WTC11 (cell line): ENCODE data around the gene IGFBP1. TPM values are rescaled to one million over a fixed set of nuclear protein-coding genes. Genes with fewer than 3 reads are reported as not detected.

ENCODE experiments used
- ATAC-seq: fragments of 200-7000 bp; cut with Tn5 transposase; 2 replicates; pipeline ENCODE4 v1.10.0; 2021; ENCODE audit warnings: mild to moderate bottlenecking, moderate library complexity
- CTCF ChIA-PET: fragments of 300-600 bp; sonication (Branson Sonifier 250); formaldehyde crosslinking; loops from one replicate; lab custom pipeline; 2021; ENCODE audit warnings: antibody characterized with exemption; lab: Charles Lee
- POLR2A ChIA-PET: fragments of 350-600 bp; sonication (Branson Sonifier 250); formaldehyde crosslinking; loops from one replicate; lab custom pipeline; 2021; ENCODE audit warnings: antibody characterized with exemption; lab: Charles Lee
- DNase-seq: peaks from one replicate; pipeline ENCODE4 v3.0.0; 2021; ENCODE audit warnings: low spot score
- H3K27ac Mint-ChIP-seq: 2 replicates; pipeline ENCODE4 v1.8.0; 2021; ENCODE audit warnings: mixed read lengths
- H3K27me3 Mint-ChIP-seq: 2 replicates; pipeline ENCODE4 v1.8.0; 2021; ENCODE audit warnings: low read depth, mild to moderate bottlenecking, moderate library complexity, mixed read lengths
- H3K36me3 Mint-ChIP-seq: 2 replicates; pipeline ENCODE4 v1.8.0; 2021; ENCODE audit warnings: mixed read lengths
- H3K4me1 Mint-ChIP-seq: 2 replicates; pipeline ENCODE4 v1.8.0; 2022; ENCODE audit warnings: mixed read lengths
- H3K4me3 Mint-ChIP-seq: 2 replicates; pipeline ENCODE4 v1.8.0; 2021; ENCODE audit warnings: mild to moderate bottlenecking, moderate library complexity, mixed read lengths
- H3K9me3 Mint-ChIP-seq: 2 replicates; pipeline ENCODE4 v1.8.0; 2021; ENCODE audit warnings: mixed read lengths
- CBFB ChIP-seq: sonication (generic); formaldehyde crosslinking; IDR thresholded peaks from 2 replicates; pipeline ENCODE4 v1.8.1; 2022; ENCODE audit warnings: mild to moderate bottlenecking, low read depth, missing genetic modification reagents
- CREB1 ChIP-seq: sonication (generic); formaldehyde crosslinking; IDR thresholded peaks from 2 replicates; pipeline ENCODE4 v1.8.0; 2023; ENCODE audit warnings: mild to moderate bottlenecking, missing genetic modification reagents
- CREM ChIP-seq: sonication (generic); formaldehyde crosslinking; IDR thresholded peaks from 2 replicates; pipeline ENCODE4 v1.8.1; 2022; ENCODE audit warnings: mild to moderate bottlenecking, missing genetic modification reagents, moderate library complexity
- EMX1 ChIP-seq: fragments of 250-450 bp; sonication (Bioruptor Pico); IDR thresholded peaks from 2 replicates; pipeline ENCODE4 v1.8.0; 2021; ENCODE audit warnings: mild to moderate bottlenecking
- GABPB1 ChIP-seq: sonication (generic); formaldehyde crosslinking; IDR thresholded peaks from 2 replicates; pipeline ENCODE4 v1.8.1; 2023; ENCODE audit warnings: mild to moderate bottlenecking, missing genetic modification reagents
- NFATC4 ChIP-seq: fragments of 250-450 bp; sonication (Bioruptor Pico); IDR thresholded peaks from 2 replicates; pipeline ENCODE4 v1.9.0; 2021; ENCODE audit warnings: mild to moderate bottlenecking
- OVOL2 ChIP-seq: fragments of 250-450 bp; sonication (Bioruptor Pico); IDR thresholded peaks from 2 replicates; pipeline ENCODE4 v1.9.0; 2021; ENCODE audit warnings: mild to moderate bottlenecking, borderline replicate concordance
- PREB ChIP-seq: sonication (generic); formaldehyde crosslinking; IDR thresholded peaks from 2 replicates; pipeline ENCODE4 v1.8.1; 2022; ENCODE audit warnings: mild to moderate bottlenecking, missing genetic modification reagents, moderate library complexity, borderline replicate concordance
- STAT6 ChIP-seq: sonication (generic); formaldehyde crosslinking; conservative IDR thresholded peaks from 2 replicates; pipeline ENCODE4 v1.8.1; 2023; ENCODE audit warnings: mild to moderate bottlenecking, low read depth, missing genetic modification reagents, moderate library complexity
- TCF7 ChIP-seq: sonication (generic); formaldehyde crosslinking; IDR thresholded peaks from 2 replicates; pipeline ENCODE4 v1.8.0; 2022; ENCODE audit warnings: mild to moderate bottlenecking, low read depth, missing genetic modification reagents, moderate library complexity
- TEAD4 ChIP-seq: sonication (generic); formaldehyde crosslinking; IDR thresholded peaks from 2 replicates; pipeline ENCODE4 v1.8.0; 2022; ENCODE audit warnings: mild to moderate bottlenecking, missing genetic modification reagents
- ZBTB43 ChIP-seq: sonication (generic); formaldehyde crosslinking; IDR thresholded peaks from 2 replicates; pipeline ENCODE4 v1.8.1; 2023; ENCODE audit warnings: mild to moderate bottlenecking, missing genetic modification reagents
- ZNF121 ChIP-seq: sonication (generic); formaldehyde crosslinking; IDR thresholded peaks from 2 replicates; pipeline ENCODE4 v1.8.0; 2023; ENCODE audit warnings: missing genetic modification reagents
- ZNF416 ChIP-seq: fragments of 250-450 bp; sonication (Bioruptor Pico); IDR thresholded peaks from 2 replicates; pipeline ENCODE4 v1.9.0; 2021; ENCODE audit warnings: mild to moderate bottlenecking, inconsistent platforms
- total RNA-seq: library from RNA; stranded (reverse); gene quantifications from 3 replicates; pipeline ENCODE4 v1.2.3, GENCODE V29; 2021
- TF ChIP-seq, protein P1 (sequence below): sonication (generic); formaldehyde crosslinking; IDR thresholded peaks from 2 replicates; pipeline ENCODE4 v1.8.0; 2023; ENCODE audit warnings: mild to moderate bottlenecking, missing genetic modification reagents
- TF ChIP-seq, protein P2 (sequence below): fragments of 250-450 bp; sonication (Bioruptor Pico); IDR thresholded peaks from 2 replicates; pipeline ENCODE4 v1.8.0; 2021; ENCODE audit warnings: mild to moderate bottlenecking

Gene IGFBP1
- total RNA-seq, 1 experiment from 2014 or later: 0.37 TPM

DNA sequence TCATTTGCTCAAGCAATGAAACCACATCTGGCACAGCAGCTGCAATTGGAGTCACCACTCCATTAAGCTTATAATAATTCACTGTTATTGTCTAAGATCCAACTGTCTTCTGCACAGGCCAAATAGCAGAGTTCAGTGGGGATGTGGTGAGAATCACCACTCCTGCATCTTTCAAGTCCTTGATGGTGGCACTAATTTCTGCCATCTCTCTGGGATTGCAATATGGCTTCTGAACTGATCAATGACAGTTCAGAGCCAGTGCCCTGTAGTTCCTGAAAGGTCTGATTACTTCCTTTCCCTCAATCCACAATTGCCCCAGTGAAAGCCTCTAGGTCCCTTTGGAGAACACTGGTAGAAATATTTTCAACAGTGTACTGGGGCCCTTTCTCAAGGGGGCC is 6.4 kb downstream of the IGFBP1 start (continued):
- TF ChIP-seq, protein P1, sequence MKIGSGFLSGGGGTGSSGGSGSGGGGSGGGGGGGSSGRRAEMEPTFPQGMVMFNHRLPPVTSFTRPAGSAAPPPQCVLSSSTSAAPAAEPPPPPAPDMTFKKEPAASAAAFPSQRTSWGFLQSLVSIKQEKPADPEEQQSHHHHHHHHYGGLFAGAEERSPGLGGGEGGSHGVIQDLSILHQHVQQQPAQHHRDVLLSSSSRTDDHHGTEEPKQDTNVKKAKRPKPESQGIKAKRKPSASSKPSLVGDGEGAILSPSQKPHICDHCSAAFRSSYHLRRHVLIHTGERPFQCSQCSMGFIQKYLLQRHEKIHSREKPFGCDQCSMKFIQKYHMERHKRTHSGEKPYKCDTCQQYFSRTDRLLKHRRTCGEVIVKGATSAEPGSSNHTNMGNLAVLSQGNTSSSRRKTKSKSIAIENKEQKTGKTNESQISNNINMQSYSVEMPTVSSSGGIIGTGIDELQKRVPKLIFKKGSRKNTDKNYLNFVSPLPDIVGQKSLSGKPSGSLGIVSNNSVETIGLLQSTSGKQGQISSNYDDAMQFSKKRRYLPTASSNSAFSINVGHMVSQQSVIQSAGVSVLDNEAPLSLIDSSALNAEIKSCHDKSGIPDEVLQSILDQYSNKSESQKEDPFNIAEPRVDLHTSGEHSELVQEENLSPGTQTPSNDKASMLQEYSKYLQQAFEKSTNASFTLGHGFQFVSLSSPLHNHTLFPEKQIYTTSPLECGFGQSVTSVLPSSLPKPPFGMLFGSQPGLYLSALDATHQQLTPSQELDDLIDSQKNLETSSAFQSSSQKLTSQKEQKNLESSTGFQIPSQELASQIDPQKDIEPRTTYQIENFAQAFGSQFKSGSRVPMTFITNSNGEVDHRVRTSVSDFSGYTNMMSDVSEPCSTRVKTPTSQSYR (CRISPR knock-in tag): no peak
- TF ChIP-seq CREB1 (CRISPR knock-in tag): no peak
- TF ChIP-seq TCF7 (CRISPR knock-in tag): no peak
- TF ChIP-seq, protein P2, sequence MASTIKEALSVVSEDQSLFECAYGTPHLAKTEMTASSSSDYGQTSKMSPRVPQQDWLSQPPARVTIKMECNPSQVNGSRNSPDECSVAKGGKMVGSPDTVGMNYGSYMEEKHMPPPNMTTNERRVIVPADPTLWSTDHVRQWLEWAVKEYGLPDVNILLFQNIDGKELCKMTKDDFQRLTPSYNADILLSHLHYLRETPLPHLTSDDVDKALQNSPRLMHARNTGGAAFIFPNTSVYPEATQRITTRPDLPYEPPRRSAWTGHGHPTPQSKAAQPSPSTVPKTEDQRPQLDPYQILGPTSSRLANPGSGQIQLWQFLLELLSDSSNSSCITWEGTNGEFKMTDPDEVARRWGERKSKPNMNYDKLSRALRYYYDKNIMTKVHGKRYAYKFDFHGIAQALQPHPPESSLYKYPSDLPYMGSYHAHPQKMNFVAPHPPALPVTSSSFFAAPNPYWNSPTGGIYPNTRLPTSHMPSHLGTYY (CRISPR knock-in tag): no peak
- TF ChIP-seq NFATC4: no peak
- TF ChIP-seq, all 79 proteins: peak for 0

DNA sequence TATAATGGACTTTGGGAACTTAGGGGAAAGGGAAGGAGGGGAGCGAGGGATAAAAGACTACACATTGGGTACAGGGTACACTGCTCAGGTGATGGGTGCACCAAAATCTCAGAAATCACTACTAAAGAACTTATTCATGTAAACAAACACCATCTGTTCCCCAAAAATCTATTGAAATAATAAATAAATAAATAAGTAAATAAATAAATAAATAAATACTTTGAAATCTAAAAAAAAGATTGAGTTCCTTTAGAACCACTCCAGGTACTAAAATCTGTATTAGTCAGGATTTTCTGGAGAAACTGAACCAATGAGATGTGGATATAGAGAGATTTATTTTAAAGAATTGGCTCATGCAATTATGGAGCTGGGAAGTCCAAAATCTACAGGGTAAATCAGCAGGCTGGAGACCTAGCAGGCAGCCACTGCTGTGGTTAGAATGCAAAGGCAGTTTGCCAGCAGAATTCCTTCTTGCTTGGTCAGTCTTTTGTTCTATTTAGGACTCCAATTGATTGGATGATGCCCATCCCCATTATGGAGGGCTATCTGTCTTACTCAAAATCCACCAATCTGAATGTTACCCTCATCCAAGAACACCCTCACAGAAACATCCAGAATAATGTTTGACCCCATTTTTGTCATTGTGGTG is 8.9 kb downstream of the IGFBP1 start:
- Mint-ChIP-seq H3K27me3 (peaks cover 3% of the 10 kb centered on the region), H3K9me3 (no peaks in the 10 kb centered on the region)
- POLR2A ChIA-PET: no interaction called here
- TF ChIP-seq GABPB1 (CRISPR knock-in tag) (no peak), PREB (CRISPR knock-in tag) (no peak), ZNF121 (CRISPR knock-in tag) (no peak)
- TF ChIP-seq, all 79 proteins: peak for 0
- Mint-ChIP-seq H3K4me3 (no peak overlapping the region), H3K4me1 (no peaks in the 10 kb centered on the region), H3K36me3 (no peaks in the 10 kb centered on the region), H3K27ac (no peak overlapping the region)
- CTCF ChIA-PET: no interaction called here
- ATAC-seq (no peak), DNase-seq (no peak)

GRCh38 chr7:45898222-45898621 is 9.9 kb downstream of the IGFBP1 start:
- no peak overlapping the region for H3K27ac Mint-ChIP-seq
- no peak for DNase-seq
- no peak for ATAC-seq
- no peaks in the 10 kb centered on the region for H3K9me3 Mint-ChIP-seq
- ChIA-PET POLR2A (no interaction called here), CTCF (no interaction called here)
- TF ChIP-seq EMX1 (no peak), ZNF416 (CRISPR knock-in tag) (no peak), CREM (CRISPR knock-in tag) (no peak), OVOL2 (CRISPR knock-in tag) (no peak), TEAD4 (CRISPR knock-in tag) (no peak), STAT6 (CRISPR knock-in tag) (no peak), ZBTB43 (CRISPR knock-in tag) (no peak), CBFB (CRISPR knock-in tag) (no peak)
- H3K4me1 Mint-ChIP-seq: no peaks in the 10 kb centered on the region
- H3K36me3 Mint-ChIP-seq: no peaks in the 10 kb centered on the region
- H3K27me3 Mint-ChIP-seq: peaks cover 3% of the 10 kb centered on the region
- H3K4me3 Mint-ChIP-seq: no peak overlapping the region
